Measurements from ENCODE around the gene ITGA7.

ITGA7 gene

GRCh38 chr12:55699471-55700055, 8.1 kb downstream of the ITGA7 start:
- no peak for DNase-seq

- no peak for DNase-seq
These were observed 8.7 kb downstream of the ITGA7 start for GRCh38 chr12:55698965-55699364.

- no peak for DNase-seq
These were observed 9.3 kb downstream of the ITGA7 start for GRCh38 chr12:55698241-55698955.

- no peak for DNase-seq
These were observed 10.0 kb downstream of the ITGA7 start for GRCh38 chr12:55697686-55698085.

GRCh38 chr12:55696796-55697462, 10.8 kb downstream of the ITGA7 start:
- no peak for DNase-seq

GRCh38 chr12:55696141-55696540, 11.6 kb downstream of the ITGA7 start:
- DNase-seq: no peak

- no peak for DNase-seq
These were observed 12.4 kb downstream of the ITGA7 start for GRCh38 chr12:55695349-55695748.

- no peak for DNase-seq
These were observed 13.1 kb downstream of the ITGA7 start for GRCh38 chr12:55694651-55695050.

- no peak for DNase-seq
These were observed 13.6 kb downstream of the ITGA7 start for GRCh38 chr12:55694188-55694515.

- DNase-seq: no peak
These were observed 14.1 kb downstream of the ITGA7 start for GRCh38 chr12:55693323-55694187.

GRCh38 chr12:55692631-55693322, 14.9 kb downstream of the ITGA7 start:
- DNase-seq: no peak

- DNase-seq: no peak
These were observed 18.7 kb downstream of the ITGA7 start for GRCh38 chr12:55688716-55689655.

GRCh38 chr12:55687746-55688145, 20.0 kb downstream of the ITGA7 start:
- DNase-seq: no peak

- DNase-seq: no peak
These were observed 21.2 kb downstream of the ITGA7 start for GRCh38 chr12:55686366-55687010.

GRCh38 chr12:55685671-55686070, 22.0 kb downstream of the ITGA7 start:
- DNase-seq: no peak

- DNase-seq: no peak
These were observed 22.8 kb downstream of the ITGA7 start for GRCh38 chr12:55684761-55685370.

GRCh38 chr12:55683676-55684075, 24.0 kb downstream of the ITGA7 start:
- no peak for DNase-seq

GRCh38 chr12:55682087-55682796, 25.5 kb downstream of the ITGA7 start:
- no peak for DNase-seq

- peak; percentile 38 for DNase-seq
These were observed 26.3 kb downstream of the ITGA7 start for GRCh38 chr12:55681142-55682077.

All from fibroblast of upper back skin (primary cell).